Glutamatergic neuron (in vitro differentiated cells): ENCODE data around the gene NDUFA7. TPM values are rescaled to one million over a fixed set of nuclear protein-coding genes. Genes with fewer than 3 reads are reported as not detected.

Experiments used
- DNase-seq: peaks from one replicate; pipeline ENCODE4 v3.0.0; 2022
- H3K27ac Mint-ChIP-seq: one replicate; pipeline ENCODE4 v1.8.0; 2020; ENCODE audit warnings: mild to moderate bottlenecking, mixed read lengths, inconsistent platforms; ENCODE audit not compliant: unreplicated experiment
- H3K27me3 Mint-ChIP-seq: one replicate; pipeline ENCODE4 v1.8.0; 2020; ENCODE audit warnings: mild to moderate bottlenecking, moderate library complexity, mixed read lengths, inconsistent platforms; ENCODE audit not compliant: unreplicated experiment
- H3K36me3 Mint-ChIP-seq: one replicate; pipeline ENCODE4 v1.8.0; 2020; ENCODE audit warnings: mild to moderate bottlenecking, mixed read lengths, inconsistent platforms; ENCODE audit not compliant: unreplicated experiment
- H3K4me1 Mint-ChIP-seq: one replicate; pipeline ENCODE4 v1.8.0; 2020; ENCODE audit warnings: mild to moderate bottlenecking, low read depth, mixed read lengths, inconsistent platforms; ENCODE audit not compliant: unreplicated experiment
- H3K4me3 Mint-ChIP-seq: one replicate; pipeline ENCODE4 v1.8.0; 2020; ENCODE audit warnings: mild to moderate bottlenecking, mixed read lengths, inconsistent platforms; ENCODE audit not compliant: unreplicated experiment
- H3K9me3 Mint-ChIP-seq: one replicate; pipeline ENCODE4 v1.8.0; 2020; ENCODE audit warnings: mild to moderate bottlenecking, moderate library complexity, mixed read lengths, inconsistent platforms; ENCODE audit not compliant: unreplicated experiment
- total RNA-seq: library from RNA; stranded (reverse); fragmentation: NEBNext Ultra II Directional; extraction: Animal tissue kit (Norgen Biotek cat#: 25700); gene quantifications from one replicate; pipeline ENCODE4 v1.2.1, GENCODE V29; 2021; ENCODE audit not compliant: unreplicated experiment
- TF ChIP-seq, protein P1 (sequence below): fragments of 200-600 bp; sonication (generic); IDR thresholded peaks from one replicate; pipeline ENCODE4 v1.5.0; 2021; ENCODE audit not compliant: partially characterized antibody, unreplicated experiment

Gene NDUFA7
- total RNA-seq, 1 donor from 2014 or later = 65.1 TPM

DNA sequence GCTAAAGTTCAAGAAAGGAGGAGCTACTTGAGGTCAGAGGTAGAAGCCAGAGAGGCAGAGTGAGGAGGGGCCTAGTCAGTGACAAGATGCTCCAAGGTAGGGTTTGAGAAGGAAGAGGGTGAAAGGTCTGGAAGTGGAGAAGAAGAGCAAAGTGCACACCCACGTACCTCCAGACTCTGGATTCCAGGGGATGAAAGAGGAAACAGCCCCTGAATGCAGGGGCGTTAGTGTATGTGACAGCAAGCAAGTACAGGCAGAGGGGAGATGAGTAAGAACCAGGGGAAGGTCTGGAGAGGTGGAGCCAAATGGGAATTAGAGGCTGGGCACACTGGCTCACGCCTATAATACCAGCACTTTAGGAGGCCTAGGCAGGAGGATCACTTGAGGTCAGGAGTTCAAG is 8.8 kb upstream of the NDUFA7 start:
- peaks cover 3% of the 10 kb centered on the region for H3K9me3 Mint-ChIP-seq
- no peak overlapping the region for H3K4me3 Mint-ChIP-seq
- TF ChIP-seq, protein P1, sequence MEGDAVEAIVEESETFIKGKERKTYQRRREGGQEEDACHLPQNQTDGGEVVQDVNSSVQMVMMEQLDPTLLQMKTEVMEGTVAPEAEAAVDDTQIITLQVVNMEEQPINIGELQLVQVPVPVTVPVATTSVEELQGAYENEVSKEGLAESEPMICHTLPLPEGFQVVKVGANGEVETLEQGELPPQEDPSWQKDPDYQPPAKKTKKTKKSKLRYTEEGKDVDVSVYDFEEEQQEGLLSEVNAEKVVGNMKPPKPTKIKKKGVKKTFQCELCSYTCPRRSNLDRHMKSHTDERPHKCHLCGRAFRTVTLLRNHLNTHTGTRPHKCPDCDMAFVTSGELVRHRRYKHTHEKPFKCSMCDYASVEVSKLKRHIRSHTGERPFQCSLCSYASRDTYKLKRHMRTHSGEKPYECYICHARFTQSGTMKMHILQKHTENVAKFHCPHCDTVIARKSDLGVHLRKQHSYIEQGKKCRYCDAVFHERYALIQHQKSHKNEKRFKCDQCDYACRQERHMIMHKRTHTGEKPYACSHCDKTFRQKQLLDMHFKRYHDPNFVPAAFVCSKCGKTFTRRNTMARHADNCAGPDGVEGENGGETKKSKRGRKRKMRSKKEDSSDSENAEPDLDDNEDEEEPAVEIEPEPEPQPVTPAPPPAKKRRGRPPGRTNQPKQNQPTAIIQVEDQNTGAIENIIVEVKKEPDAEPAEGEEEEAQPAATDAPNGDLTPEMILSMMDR = no peak
- no peak for DNase-seq
- H3K27me3 Mint-ChIP-seq = peaks cover 9% of the 10 kb centered on the region
- H3K27ac Mint-ChIP-seq = no peak overlapping the region
- H3K4me1 Mint-ChIP-seq = no peaks in the 10 kb centered on the region
- H3K36me3 Mint-ChIP-seq = no peaks in the 10 kb centered on the region

DNA sequence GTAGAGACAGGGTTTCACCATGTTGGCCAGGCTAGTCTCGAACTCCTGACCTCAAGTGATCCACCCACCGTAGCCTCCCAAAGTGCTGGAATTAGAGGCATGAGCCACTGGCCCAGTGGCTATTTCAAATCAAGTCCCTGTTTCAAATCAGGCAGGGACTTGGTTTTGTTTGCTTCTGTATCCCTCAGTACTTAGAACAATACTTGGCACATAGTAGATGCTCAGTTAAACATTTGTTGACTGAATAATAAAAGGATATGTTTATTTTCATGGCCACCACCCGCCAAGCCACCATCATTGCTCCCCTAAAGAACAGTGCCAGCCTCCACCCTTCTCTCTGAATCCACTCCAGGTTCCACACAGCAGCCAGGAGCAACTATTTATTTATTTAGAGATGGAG is 4.3 kb upstream of the NDUFA7 start:
- H3K9me3 Mint-ChIP-seq = peaks cover 12% of the 10 kb centered on the region
- TF ChIP-seq, protein P1 = no peak
- H3K27me3 Mint-ChIP-seq = peaks cover 12% of the 10 kb centered on the region
- no peak overlapping the region for H3K27ac Mint-ChIP-seq
- no peak overlapping the region for H3K4me3 Mint-ChIP-seq
- no peak for DNase-seq
- H3K36me3 Mint-ChIP-seq = no peaks in the 10 kb centered on the region
- H3K4me1 Mint-ChIP-seq = peaks cover 4% of the 10 kb centered on the region

DNA sequence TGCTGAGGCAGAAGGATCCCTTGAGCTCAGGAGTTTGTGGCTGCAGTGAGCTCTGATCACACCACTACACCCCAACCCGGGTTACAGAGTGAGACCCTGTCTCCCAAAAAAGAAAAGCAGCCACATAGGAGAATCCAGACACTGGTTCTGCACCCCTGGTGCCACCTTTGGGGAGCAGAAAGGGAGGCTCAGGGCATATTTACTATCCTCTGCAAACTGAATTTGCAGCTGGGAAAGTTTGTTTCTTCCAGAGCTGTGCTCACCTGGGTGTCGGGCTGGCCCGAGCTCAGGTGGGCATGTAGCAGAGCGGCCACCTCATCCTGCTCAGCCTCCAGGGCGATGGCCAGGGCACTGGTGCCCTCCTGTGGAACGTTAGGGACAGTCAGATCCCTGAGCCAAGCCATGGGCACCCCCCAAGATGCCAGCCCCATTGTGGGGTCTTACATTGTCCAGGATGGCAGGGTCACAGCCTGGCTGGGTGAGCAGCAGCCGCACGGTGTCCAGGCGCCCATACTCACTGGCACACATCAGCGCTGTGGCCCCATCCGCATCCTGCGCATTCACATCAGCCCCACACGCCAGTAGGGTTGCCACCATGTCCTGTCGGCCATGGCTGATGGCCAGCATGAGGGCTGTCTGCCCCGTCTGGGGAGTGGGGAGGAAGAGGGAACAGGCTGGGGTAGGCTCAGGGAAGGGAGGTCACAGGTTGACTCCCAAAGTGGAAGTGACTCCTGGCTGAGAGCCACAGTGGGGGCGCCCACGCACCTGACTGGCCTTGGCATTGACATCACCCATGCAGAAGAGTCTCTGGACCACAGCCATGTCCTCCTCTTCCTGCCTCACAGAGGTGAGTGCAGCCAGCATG is 3.2 kb upstream of the NDUFA7 start:
- H3K4me1 Mint-ChIP-seq = peaks cover 6% of the 10 kb centered on the region
- no peak overlapping the region for H3K4me3 Mint-ChIP-seq
- H3K27ac Mint-ChIP-seq = no peak overlapping the region
- H3K36me3 Mint-ChIP-seq = no peaks in the 10 kb centered on the region
- H3K9me3 Mint-ChIP-seq = peaks cover 12% of the 10 kb centered on the region
- H3K27me3 Mint-ChIP-seq = peaks cover 12% of the 10 kb centered on the region
- DNase-seq = no peak
- TF ChIP-seq, protein P1 = no peak

DNA sequence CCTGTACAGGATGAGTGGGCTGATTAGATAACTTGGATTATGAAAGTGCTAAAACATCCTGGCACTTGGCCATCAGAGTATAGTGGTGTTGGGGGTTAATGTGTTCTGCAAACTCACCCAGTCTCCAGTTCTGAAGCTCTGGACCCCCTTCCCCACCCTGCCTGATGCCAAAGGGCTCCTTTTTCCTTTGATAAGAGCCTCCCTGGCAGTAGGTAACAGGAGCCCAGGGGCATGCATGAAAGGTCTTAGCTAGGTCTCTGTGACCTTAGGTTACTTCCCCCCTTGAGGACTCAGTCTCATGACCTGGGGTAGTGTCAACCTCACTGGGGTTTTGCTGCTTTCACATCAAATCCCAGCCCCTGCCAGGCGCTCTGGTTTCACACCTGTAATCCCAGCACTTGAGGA is 2.6 kb upstream of the NDUFA7 start:
- H3K9me3 Mint-ChIP-seq = peaks cover 12% of the 10 kb centered on the region
- no peak for DNase-seq
- H3K36me3 Mint-ChIP-seq = no peaks in the 10 kb centered on the region
- TF ChIP-seq, protein P1 = no peak
- H3K27ac Mint-ChIP-seq = no peak overlapping the region
- H3K27me3 Mint-ChIP-seq = peaks cover 12% of the 10 kb centered on the region
- H3K4me3 Mint-ChIP-seq = no peak overlapping the region
- H3K4me1 Mint-ChIP-seq = peaks cover 6% of the 10 kb centered on the region

DNA sequence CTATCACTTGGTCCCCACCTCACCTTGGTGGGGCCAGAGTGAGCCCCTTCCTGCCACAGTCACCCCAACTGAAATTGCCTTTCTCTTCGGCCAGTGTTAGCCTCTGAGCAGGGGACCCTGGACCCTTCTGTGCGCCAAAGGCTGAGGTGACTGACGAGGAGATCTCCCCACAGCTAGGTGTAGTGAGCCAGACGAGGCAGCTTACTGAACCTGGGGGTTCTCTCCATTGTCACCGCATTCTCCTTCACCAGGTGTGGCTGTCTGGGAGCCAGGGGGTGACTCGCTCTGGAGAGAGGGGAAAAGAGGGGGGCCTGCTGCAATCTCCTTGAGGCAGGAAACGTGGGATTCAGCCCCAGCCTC is 1.4 kb upstream of the NDUFA7 start:
- H3K27me3 Mint-ChIP-seq = peaks cover 4% of the 10 kb centered on the region
- peak overlapping the region; percentile 98 for H3K4me3 Mint-ChIP-seq
- H3K4me1 Mint-ChIP-seq = peaks cover 6% of the 10 kb centered on the region
- peaks cover 12% of the 10 kb centered on the region for H3K9me3 Mint-ChIP-seq
- no peaks in the 10 kb centered on the region for H3K36me3 Mint-ChIP-seq
- no peak overlapping the region for H3K27ac Mint-ChIP-seq
- no peak for DNase-seq
- TF ChIP-seq, protein P1 = no peak
